ENCODE results near the gene OSBPL10.

- no peak for TF ChIP-seq CTCF (conservative IDR thresholded peaks at IDR 0.05 in 1 of 2, IDR thresholded peaks at IDR 0.05 in 1 of 2; ENCODE audit: extremely low read depth in 1 of 2, insufficient read depth in 1 of 2, low read depth in 1 of 2, low read length in 2 of 2)
- no peak for TF ChIP-seq EZH2 (IDR thresholded peaks at IDR 0.05; ENCODE audit: borderline replicate concordance, low read length)
Measured at GRCh38 chr3:31968369-31968926, 12.6 kb downstream of the OSBPL10 start.

All from mammary epithelial cell (primary cell).